OCI-LY1 (cell line): ENCODE measurements around the gene AMBRA1.

Experiments used
- H2AFZ ChIP-seq: fragments of 200-600 bp; sonication (generic), shearing (Covaris generic); 2 replicates; pipeline ENCODE4 v1.6.0; 2014; ENCODE audit warnings: antibody characterized with exemption, mild to moderate bottlenecking, low read length
- H3F3A ChIP-seq: fragments of 200-600 bp; sonication (generic), shearing (Covaris generic); 2 replicates; pipeline ENCODE4 v1.6.0; 2014; ENCODE audit warnings: mild to moderate bottlenecking, antibody characterized with exemption, low read length, moderate library complexity; ENCODE audit not compliant: insufficient read depth
- H3K27ac ChIP-seq: fragments of 200-600 bp; sonication (generic); 2 replicates; pipeline ENCODE4 v1.5.1; 2014; ENCODE audit warnings: low read length, mixed run types, mild to moderate bottlenecking, low read depth; ENCODE audit not compliant: poor library complexity, severe bottlenecking
- H3K27me3 ChIP-seq: fragments of 200-600 bp; sonication (generic); 2 replicates; pipeline ENCODE4 v1.6.0; 2014; ENCODE audit warnings: antibody characterized with exemption, mild to moderate bottlenecking, low read length, moderate library complexity; ENCODE audit not compliant: insufficient read depth
- H3K36me3 ChIP-seq: fragments of 200-600 bp; sonication (generic); 2 replicates; pipeline ENCODE4 v1.6.1; 2014; ENCODE audit warnings: mild to moderate bottlenecking, antibody characterized with exemption, low read length, moderate library complexity, mixed read lengths; ENCODE audit not compliant: insufficient read depth
- H3K4me1 ChIP-seq: fragments of 200-600 bp; sonication (generic); 2 replicates; pipeline ENCODE4 v1.5.1; 2014; ENCODE audit warnings: mild to moderate bottlenecking, low read length, moderate library complexity; ENCODE audit not compliant: insufficient read depth, severe bottlenecking
- H3K4me2 ChIP-seq: fragments of 200-600 bp; sonication (generic), shearing (Covaris generic); 2 replicates; pipeline ENCODE4 v1.6.1; 2014; ENCODE audit warnings: low read length
- H3K4me3 ChIP-seq: fragments of 200-600 bp; sonication (generic); 2 replicates; pipeline ENCODE4 v1.5.1; 2014; ENCODE audit warnings: low read length, low read depth, mild to moderate bottlenecking, mixed read lengths; ENCODE audit not compliant: poor library complexity, severe bottlenecking
- H3K79me2 ChIP-seq: fragments of 200-600 bp; shearing (Covaris generic); 2 replicates; pipeline ENCODE4 v1.6.1; 2016; ENCODE audit warnings: mixed run types, low read length, mixed read lengths; ENCODE audit not compliant: insufficient read depth
- H3K9ac ChIP-seq: fragments of 200-600 bp; sonication (generic), shearing (Covaris generic); 2 replicates; pipeline ENCODE4 v1.6.1; 2014; ENCODE audit warnings: mild to moderate bottlenecking, low read length, mixed read lengths
- H3K9me2 ChIP-seq: fragments of 200-600 bp; sonication (generic), shearing (Covaris generic); 2 replicates; pipeline ENCODE4 v1.6.1; 2014; ENCODE audit warnings: low read depth, mild to moderate bottlenecking, low read length, mixed read lengths
- H3K9me3 ChIP-seq: fragments of 200-600 bp; shearing (Covaris generic); 2 replicates; pipeline ENCODE4 v1.6.1; 2014; ENCODE audit warnings: low read length, mixed read lengths
- H4K20me1 ChIP-seq: fragments of 200-600 bp; sonication (generic), shearing (Covaris generic); 2 replicates; pipeline ENCODE4 v1.6.0; 2016; ENCODE audit warnings: mild to moderate bottlenecking, low read length; ENCODE audit not compliant: insufficient read depth
- CTCF ChIP-seq: fragments of 200-600 bp; sonication (generic), shearing (Covaris generic); IDR thresholded peaks from 2 replicates; pipeline ENCODE4 v1.5.1; 2017; ENCODE audit warnings: mild to moderate bottlenecking, antibody characterized with exemption, low read length, moderate library complexity, mixed read lengths
- EZH2 ChIP-seq: fragments of 200-600 bp; sonication (generic), shearing (Covaris generic); IDR thresholded peaks from 2 replicates; pipeline ENCODE4 v1.8.0; 2017; ENCODE audit warnings: borderline replicate concordance, mixed run types, mild to moderate bottlenecking, antibody characterized with exemption, low read length, moderate library complexity, mixed read lengths

The AMBRA1 gene

GRCh38 chr11:46478196-46478595 lies 115.6 kb downstream of the AMBRA1 start:
- Histone ChIP-seq H3K9me3 (no peaks in the 10 kb centered on the region), H3K79me2 (no peaks in the 10 kb centered on the region), H3K36me3 (no peaks in the 10 kb centered on the region), H4K20me1 (no peaks in the 10 kb centered on the region), H3K27me3 (no peaks in the 10 kb centered on the region), H3K9ac (no peak overlapping the region), H3F3A (no peaks in the 10 kb centered on the region), H3K4me1 (no peaks in the 10 kb centered on the region), H3K9me2 (no peaks in the 10 kb centered on the region), H3K4me3 (no peak overlapping the region), H2AFZ (no peak overlapping the region), H3K27ac (no peak overlapping the region), H3K4me2 (no peak overlapping the region)
- TF ChIP-seq CTCF (no peak), EZH2 (no peak)

DNA sequence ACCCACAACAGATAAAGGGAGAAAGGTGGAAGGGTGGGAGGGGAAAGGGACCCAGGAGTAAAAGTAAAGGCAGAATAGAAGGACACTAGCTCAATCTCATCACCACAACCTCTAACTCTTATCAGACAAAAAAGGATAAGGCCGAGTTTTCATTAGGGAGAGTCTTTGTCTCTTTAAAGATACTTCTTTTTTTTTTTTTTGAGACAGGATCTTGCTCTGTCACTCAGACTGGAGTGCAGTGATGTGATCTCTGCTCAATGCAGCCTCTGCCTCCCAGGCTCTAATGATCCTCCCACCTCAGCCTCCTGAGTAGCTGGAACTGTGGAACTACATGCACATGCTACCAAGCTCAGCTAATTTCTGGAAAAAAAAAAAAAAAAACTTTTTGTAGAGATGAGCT lies 116.7 kb downstream of the AMBRA1 start:
- no peak for TF ChIP-seq CTCF
- H3F3A ChIP-seq, result no peaks in the 10 kb centered on the region
- H3K4me3 ChIP-seq, result no peak overlapping the region
- no peaks in the 10 kb centered on the region for H3K9me3 ChIP-seq
- no peak overlapping the region for H3K27ac ChIP-seq
- H3K4me2 ChIP-seq, result no peak overlapping the region
- no peak overlapping the region for H3K9ac ChIP-seq
- H3K4me1 ChIP-seq, result no peaks in the 10 kb centered on the region
- H3K79me2 ChIP-seq, result no peaks in the 10 kb centered on the region
- H4K20me1 ChIP-seq, result no peaks in the 10 kb centered on the region
- no peaks in the 10 kb centered on the region for H3K36me3 ChIP-seq
- no peak overlapping the region for H2AFZ ChIP-seq
- no peaks in the 10 kb centered on the region for H3K9me2 ChIP-seq
- no peaks in the 10 kb centered on the region for H3K27me3 ChIP-seq

- Histone ChIP-seq H3K27me3 (no peaks in the 10 kb centered on the region), H3F3A (no peaks in the 10 kb centered on the region), H3K9ac (no peak overlapping the region), H3K4me3 (no peak overlapping the region), H3K36me3 (no peaks in the 10 kb centered on the region), H3K9me2 (no peaks in the 10 kb centered on the region), H3K9me3 (no peaks in the 10 kb centered on the region), H3K27ac (no peak overlapping the region), H3K79me2 (no peaks in the 10 kb centered on the region), H3K4me2 (no peak overlapping the region), H2AFZ (no peak overlapping the region), H3K4me1 (no peaks in the 10 kb centered on the region), H4K20me1 (no peaks in the 10 kb centered on the region)
- TF ChIP-seq CTCF (no peak), EZH2 (no peak)
Measured at GRCh38 chr11:46475926-46476545, 117.8 kb downstream of the AMBRA1 start.
